ENCODE results near the gene PKN3. TPM values are rescaled to one million over a fixed set of nuclear protein-coding genes. Genes with fewer than 3 reads are reported as not detected.

PKN3 gene
- 1 to 10 TPM; 4.0 to 10.0 (median 7.6) TPM for total RNA-seq

- Histone ChIP-seq H3K27me3 (no peaks in the 10 kb centered on the region), H3K4me1 (peaks cover 6 to 27% (median 23%) of the 10 kb centered on the region in 4 donors), H3K36me3 (peaks cover 0 to 13% (median 0%) of the 10 kb centered on the region in 4 donors), H3K4me3 (peak within 1 kb of the TSS; percentile 69 to 81 (median 77)), H3K27ac (replicated peaks in 1 of 4) (peak within 1 kb of the TSS; percentile 74 to 85 (median 80)), H3K9me3 (no peaks in the 10 kb centered on the region)
- no peak for TF ChIP-seq POLR2A (IDR thresholded peaks at IDR 0.05; ENCODE audit: low read depth)
- TF ChIP-seq POLR2AphosphoS5 (IDR thresholded peaks at IDR 0.05): peak; percentile 47 to 63
- TF ChIP-seq EP300 (IDR thresholded peaks at IDR 0.05): no peak
- TF ChIP-seq CTCF (IDR thresholded peaks at IDR 0.05): peak; percentile 86 to 92 (median 89)
- no peak for DNase-seq (ENCODE audit: extremely low spot score)
- WGBS: 0% methylated on average over 5 of the region's 65 CpGs
- intact Hi-C loops (cut with DNase I): loop anchor here (2.0 to 5.0 kb wide), 2 partner anchors 55 to 84 kb away; partner anchors contain the start of gene TBC1D13
Measured at GRCh38 chr9:128702445-128702948, at the start of gene PKN3. Gene PKN3 (plus strand): TSS chr9:128702503. CDS start chr9:128702916, 413 bp downstream.

- no peaks in the 10 kb centered on the region for H3K36me3 ChIP-seq
Measured at GRCh38 chr9:128653908-128654307, 48.4 kb upstream of the PKN3 start.

GRCh38 chr9:128654481-128654880 lies 47.8 kb upstream of the PKN3 start:
- 100% methylated on average over 1 of the region's 1 CpG for WGBS
- Histone ChIP-seq H3K27me3 (no peaks in the 10 kb centered on the region), H3K36me3 (no peaks in the 10 kb centered on the region), H3K4me3 (no peak overlapping the region), H3K9me3 (no peaks in the 10 kb centered on the region), H3K4me1 (peaks cover 0 to 14% (median 11%) of the 10 kb centered on the region in 4 donors), H3K27ac (replicated peaks in 1 of 4) (no peak overlapping the region)
- no peak for TF ChIP-seq CTCF (IDR thresholded peaks at IDR 0.05)
- no peak for TF ChIP-seq EP300 (IDR thresholded peaks at IDR 0.05)
- TF ChIP-seq POLR2A (IDR thresholded peaks at IDR 0.05; ENCODE audit: low read depth): no peak
- no peak for TF ChIP-seq POLR2AphosphoS5 (IDR thresholded peaks at IDR 0.05)
- DNase-seq (ENCODE audit: extremely low spot score): no peak
- intact Hi-C loops (cut with DNase I): no loop called here

More at GRCh38 chr9:128653908-128654307, 48.4 kb upstream of the PKN3 start:
- Histone ChIP-seq H3K4me3 (no peak overlapping the region), H3K27me3 (no peaks in the 10 kb centered on the region), H3K27ac (replicated peaks in 1 of 4) (no peak overlapping the region), H3K4me1 (peaks cover 0 to 14% (median 11%) of the 10 kb centered on the region in 4 donors), H3K9me3 (no peaks in the 10 kb centered on the region)
- 98% methylated on average over 8 of the region's 8 CpGs for WGBS
- TF ChIP-seq EP300 (IDR thresholded peaks at IDR 0.05): no peak
- TF ChIP-seq CTCF (IDR thresholded peaks at IDR 0.05): no peak
- TF ChIP-seq POLR2AphosphoS5 (IDR thresholded peaks at IDR 0.05): no peak
- TF ChIP-seq POLR2A (IDR thresholded peaks at IDR 0.05; ENCODE audit: low read depth): no peak
- DNase-seq (ENCODE audit: extremely low spot score): no peak
- intact Hi-C loops (cut with DNase I): no loop called here

- H3K4me3 ChIP-seq: peak within 1 kb of the TSS; percentile 76 to 88 (median 76)
- TF ChIP-seq POLR2AphosphoS5 (IDR thresholded peaks at IDR 0.05): peak; percentile 71 to 83
- no peak for TF ChIP-seq CTCF (IDR thresholded peaks at IDR 0.05)
- no peak for TF ChIP-seq POLR2A (IDR thresholded peaks at IDR 0.05; ENCODE audit: low read depth)
- TF ChIP-seq EP300 (IDR thresholded peaks at IDR 0.05): no peak
- H3K9me3 ChIP-seq: no peaks in the 10 kb centered on the region
- H3K36me3 ChIP-seq: no peaks in the 10 kb centered on the region
- WGBS: under 1% methylated on average over 60 of the region's 86 CpGs
- peak within 1 kb of the TSS; percentile 87 to 94 (median 90) for H3K27ac ChIP-seq (replicated peaks in 1 of 4)
- intact Hi-C loops (cut with DNase I): no loop called here
- no peaks in the 10 kb centered on the region for H3K27me3 ChIP-seq
- H3K4me1 ChIP-seq: peaks cover 0 to 14% (median 11%) of the 10 kb centered on the region in 4 donors
- peak; percentile 99 for DNase-seq (ENCODE audit: extremely low spot score)
Measured at GRCh38 chr9:128656416-128657343, 45.6 kb upstream of the PKN3 start, which contains the start of gene DYNC2I2. Gene DYNC2I2 (minus strand): TSS chr9:128656847. CDS start chr9:128656726, 121 bp downstream.
